ENCODE results near the gene CELA1. TPM values are rescaled to one million over a fixed set of nuclear protein-coding genes. Genes with fewer than 3 reads are reported as not detected.

Gene CELA1
- total RNA-seq, 1 donor from 2014 or later = not detected

DNA sequence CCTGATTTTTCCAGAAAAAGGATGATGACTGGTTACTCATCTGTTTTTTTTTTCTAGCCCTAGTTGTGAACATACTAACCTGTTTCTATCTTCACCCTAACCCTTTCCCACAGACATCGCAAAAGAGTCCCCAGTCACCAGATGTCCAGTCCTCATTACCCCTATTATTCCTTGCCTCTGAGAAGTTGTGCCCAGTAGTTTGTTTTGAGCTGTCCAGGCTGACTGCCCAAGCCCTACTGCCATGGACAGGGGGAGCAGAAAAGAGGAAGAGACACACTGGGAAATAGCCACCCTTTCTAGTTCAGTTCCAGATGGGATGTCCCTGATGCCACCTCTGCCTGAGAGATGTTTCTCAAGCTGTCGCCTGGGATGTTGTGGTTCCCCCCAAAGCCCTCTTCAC, 13.8 kb upstream of the CELA1 start:
- no peaks in the 10 kb centered on the region for H3K36me3 ChIP-seq (ENCODE audit: control insufficient read depth, insufficient read depth, low read length)
- H3K27me3 ChIP-seq (ENCODE audit: control insufficient read depth, insufficient read depth, low read length) = no peaks in the 10 kb centered on the region
- TF ChIP-seq, protein P1, sequence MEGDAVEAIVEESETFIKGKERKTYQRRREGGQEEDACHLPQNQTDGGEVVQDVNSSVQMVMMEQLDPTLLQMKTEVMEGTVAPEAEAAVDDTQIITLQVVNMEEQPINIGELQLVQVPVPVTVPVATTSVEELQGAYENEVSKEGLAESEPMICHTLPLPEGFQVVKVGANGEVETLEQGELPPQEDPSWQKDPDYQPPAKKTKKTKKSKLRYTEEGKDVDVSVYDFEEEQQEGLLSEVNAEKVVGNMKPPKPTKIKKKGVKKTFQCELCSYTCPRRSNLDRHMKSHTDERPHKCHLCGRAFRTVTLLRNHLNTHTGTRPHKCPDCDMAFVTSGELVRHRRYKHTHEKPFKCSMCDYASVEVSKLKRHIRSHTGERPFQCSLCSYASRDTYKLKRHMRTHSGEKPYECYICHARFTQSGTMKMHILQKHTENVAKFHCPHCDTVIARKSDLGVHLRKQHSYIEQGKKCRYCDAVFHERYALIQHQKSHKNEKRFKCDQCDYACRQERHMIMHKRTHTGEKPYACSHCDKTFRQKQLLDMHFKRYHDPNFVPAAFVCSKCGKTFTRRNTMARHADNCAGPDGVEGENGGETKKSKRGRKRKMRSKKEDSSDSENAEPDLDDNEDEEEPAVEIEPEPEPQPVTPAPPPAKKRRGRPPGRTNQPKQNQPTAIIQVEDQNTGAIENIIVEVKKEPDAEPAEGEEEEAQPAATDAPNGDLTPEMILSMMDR (IDR thresholded peaks at IDR 0.05; ENCODE audit: insufficient read depth, low read length, poor library complexity, severe bottlenecking) = no peak
- DNase-seq (ENCODE audit: low read depth) = no peak
- H3K4me3 ChIP-seq (ENCODE audit: low read depth, low read length) = no peak overlapping the region

DNA sequence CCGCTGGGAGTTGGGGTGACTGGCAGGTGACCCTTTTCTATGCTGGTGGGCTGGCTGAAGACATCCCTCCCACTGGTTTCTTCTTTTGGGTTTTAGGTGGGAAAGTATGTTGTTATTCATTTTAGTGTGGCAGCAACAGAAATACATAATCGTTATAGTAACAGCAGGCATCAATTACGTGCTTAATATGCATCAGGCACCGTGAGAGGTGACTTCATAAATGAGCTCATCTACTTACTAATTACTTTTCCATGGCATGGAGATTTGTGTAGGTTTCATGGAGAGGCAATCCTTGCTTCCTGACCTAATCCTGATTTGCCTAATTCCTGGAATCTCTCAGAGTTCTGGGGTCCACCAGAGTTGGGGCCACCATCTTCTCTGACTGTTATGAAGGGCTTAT, 13.4 kb upstream of the CELA1 start:
- TF ChIP-seq, protein P1 (IDR thresholded peaks at IDR 0.05; ENCODE audit: insufficient read depth, low read length, poor library complexity, severe bottlenecking) = no peak
- H3K4me3 ChIP-seq (ENCODE audit: low read depth, low read length) = no peak overlapping the region
- no peak for DNase-seq (ENCODE audit: low read depth)
- H3K27me3 ChIP-seq (ENCODE audit: control insufficient read depth, insufficient read depth, low read length) = no peaks in the 10 kb centered on the region
- no peaks in the 10 kb centered on the region for H3K36me3 ChIP-seq (ENCODE audit: control insufficient read depth, insufficient read depth, low read length)

DNA sequence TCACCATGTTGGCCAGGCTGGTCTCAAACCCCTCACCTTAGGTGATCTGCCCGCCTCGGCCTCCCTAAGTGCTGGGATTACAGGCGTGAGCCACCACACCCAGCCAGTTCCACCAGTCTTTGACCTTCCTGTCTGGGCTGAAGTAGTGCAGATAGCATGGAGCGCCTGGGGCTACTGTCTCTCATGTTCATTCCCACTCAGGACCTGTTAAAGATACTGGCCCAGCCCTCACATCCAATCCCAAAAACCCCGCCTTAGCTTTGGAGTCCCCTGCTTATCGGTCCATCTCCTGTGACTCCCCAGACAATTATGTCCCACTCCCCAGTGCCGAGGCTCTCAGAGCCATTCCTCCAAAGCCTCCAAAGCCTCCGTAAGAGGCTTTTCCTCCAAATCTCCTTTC, 12.0 kb upstream of the CELA1 start:
- TF ChIP-seq, protein P1 (IDR thresholded peaks at IDR 0.05; ENCODE audit: insufficient read depth, low read length, poor library complexity, severe bottlenecking) = no peak
- no peak for DNase-seq (ENCODE audit: low read depth)
- Histone ChIP-seq H3K27me3 (ENCODE audit: control insufficient read depth, insufficient read depth, low read length) (no peaks in the 10 kb centered on the region), H3K4me3 (ENCODE audit: low read depth, low read length) (no peak overlapping the region), H3K36me3 (ENCODE audit: control insufficient read depth, insufficient read depth, low read length) (no peaks in the 10 kb centered on the region)

DNA sequence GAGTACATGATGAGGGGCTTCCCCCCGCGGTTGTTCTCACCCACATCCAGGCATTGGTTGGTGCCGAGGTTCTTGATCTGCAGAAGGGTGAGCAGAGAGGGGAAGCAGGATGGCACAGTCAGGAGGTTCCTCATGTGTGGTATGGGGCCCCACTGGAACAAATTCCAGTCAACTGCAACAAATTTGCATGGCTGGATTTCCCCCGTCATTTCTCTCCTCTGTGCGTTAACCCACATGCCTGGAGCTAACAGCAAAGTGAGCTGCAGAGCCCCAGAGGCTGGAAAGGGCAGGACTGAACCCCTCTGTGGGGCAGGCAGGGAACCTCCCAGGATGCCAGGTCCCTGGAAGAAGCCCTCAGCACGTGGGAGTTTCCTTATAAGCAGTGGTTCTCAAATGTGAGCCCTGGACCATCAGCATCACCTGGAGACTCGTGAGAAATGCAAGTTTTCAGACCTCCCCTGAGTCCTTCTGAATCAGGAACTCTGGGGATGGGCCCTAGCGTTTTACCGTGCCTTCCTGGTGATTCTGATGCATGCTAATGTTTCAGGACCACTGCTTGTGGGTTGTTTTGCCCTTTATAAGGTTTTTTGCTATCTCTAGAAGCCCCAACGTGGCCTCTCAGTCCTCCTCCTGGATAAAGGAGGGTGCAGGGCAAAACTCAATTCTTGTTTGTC, 11.0 kb upstream of the CELA1 start:
- Histone ChIP-seq H3K4me3 (ENCODE audit: low read depth, low read length) (no peak overlapping the region), H3K36me3 (ENCODE audit: control insufficient read depth, insufficient read depth, low read length) (no peaks in the 10 kb centered on the region), H3K27me3 (ENCODE audit: control insufficient read depth, insufficient read depth, low read length) (no peaks in the 10 kb centered on the region)
- DNase-seq (ENCODE audit: low read depth) = no peak
- TF ChIP-seq, protein P1 (IDR thresholded peaks at IDR 0.05; ENCODE audit: insufficient read depth, low read length, poor library complexity, severe bottlenecking) = no peak

DNA sequence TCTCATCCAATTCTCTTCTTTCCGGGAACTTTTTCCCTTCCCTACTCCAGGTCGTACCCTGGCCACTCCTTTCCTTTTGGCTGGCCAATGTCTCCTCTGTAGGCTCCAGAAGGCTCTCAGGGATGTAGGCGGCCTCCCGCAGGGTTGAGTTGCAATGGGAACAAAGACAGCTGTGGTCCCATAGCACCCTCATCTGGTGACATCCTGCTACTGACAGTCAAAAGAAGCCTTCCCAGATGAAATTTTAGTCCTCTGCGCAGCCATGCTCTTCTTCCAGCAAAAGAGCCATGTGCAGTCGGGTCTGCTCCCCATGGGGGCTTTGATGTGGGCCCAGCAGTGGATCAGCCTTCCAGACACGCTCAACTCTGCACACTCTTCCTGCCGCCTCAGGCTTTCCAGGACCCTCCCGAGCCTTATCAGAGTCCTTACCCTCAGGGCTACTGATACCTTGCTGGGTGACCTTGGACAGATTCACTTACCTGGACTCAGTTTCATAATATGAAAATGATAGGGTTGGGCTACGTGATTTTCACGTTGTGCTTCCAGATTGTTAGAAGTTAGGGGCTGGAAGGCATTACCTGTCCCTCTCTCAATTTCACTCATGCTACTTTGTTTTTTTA, 5.5 kb upstream of the CELA1 start:
- no peak for DNase-seq (ENCODE audit: low read depth)
- Histone ChIP-seq H3K36me3 (ENCODE audit: control insufficient read depth, insufficient read depth, low read length) (no peaks in the 10 kb centered on the region), H3K4me3 (ENCODE audit: low read depth, low read length) (no peak overlapping the region), H3K27me3 (ENCODE audit: control insufficient read depth, insufficient read depth, low read length) (no peaks in the 10 kb centered on the region)
- TF ChIP-seq, protein P1 (IDR thresholded peaks at IDR 0.05; ENCODE audit: insufficient read depth, low read length, poor library complexity, severe bottlenecking) = peak; percentile 70

DNA sequence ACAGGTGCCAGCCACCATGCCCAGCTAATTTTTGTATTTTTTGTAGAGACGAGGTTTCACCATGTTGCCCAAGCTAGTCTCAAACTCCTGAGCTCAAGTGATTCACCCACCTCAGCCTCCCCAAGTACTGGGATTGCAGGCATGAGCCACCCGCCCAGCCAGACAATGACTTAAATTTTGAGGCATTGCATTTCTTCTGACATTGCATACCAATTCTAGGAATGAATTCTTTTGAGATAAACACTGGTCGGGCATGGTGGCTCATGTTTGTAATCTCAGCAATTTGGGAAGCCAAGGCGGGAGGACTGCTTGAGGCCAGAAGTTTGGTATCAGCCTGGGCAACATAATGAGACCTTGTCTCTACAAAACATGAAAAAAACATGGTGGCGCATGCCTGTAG, 2.5 kb upstream of the CELA1 start:
- TF ChIP-seq, protein P1 (IDR thresholded peaks at IDR 0.05; ENCODE audit: insufficient read depth, low read length, poor library complexity, severe bottlenecking) = no peak
- Histone ChIP-seq H3K27me3 (ENCODE audit: control insufficient read depth, insufficient read depth, low read length) (no peaks in the 10 kb centered on the region), H3K4me3 (ENCODE audit: low read depth, low read length) (no peak overlapping the region), H3K36me3 (ENCODE audit: control insufficient read depth, insufficient read depth, low read length) (no peaks in the 10 kb centered on the region)
- no peak for DNase-seq (ENCODE audit: low read depth)

Measured in kidney epithelial cell (primary cell).